Right lobe of liver (tissue), 6 donors: ENCODE results near the gene C1orf116. TPM values are rescaled to one million over a fixed set of nuclear protein-coding genes. Genes with fewer than 3 reads are reported as not detected.

ENCODE experiments used
- ATAC-seq, 4 donors: fragments of 200-7000 bp; cut with Tn5 transposase; one replicate each; pipeline ENCODE4 v1.9.1; 2020; ENCODE audit warnings: mild to moderate bottlenecking in 4 of 4, moderate library complexity in 4 of 4
- DNase-seq, 3 donors: peaks; one replicate each; pipeline ENCODE4 v3.0.0-alpha.2; 2020
- H3K27ac ChIP-seq, 3 donors: fragments of 200-600 bp; one replicate each; pipeline ENCODE4 v1.8.0; 2022
- H3K27me3 ChIP-seq, 2 donors: fragments of 200-600 bp; one replicate each; pipeline ENCODE4 v1.8.0; 2022
- H3K36me3 ChIP-seq, 4 donors: fragments of 200-600 bp; sonication (generic) in 1 of 4; one replicate each; pipeline versions ENCODE4 v1.5.1 to v1.8.0; 2017 to 2022; ENCODE audit warnings: control low read depth in 1 of 4
- H3K4me1 ChIP-seq, 4 donors: fragments of 200-600 bp; sonication (generic) in 1 of 4; one replicate each; pipeline versions ENCODE4 v1.5.1 to v1.8.0; 2017 to 2022; ENCODE audit warnings: control low read depth in 1 of 4
- H3K4me3 ChIP-seq, 3 donors: fragments of 200-600 bp; one replicate each; pipeline ENCODE4 v1.8.0; 2022
- H3K9me3 ChIP-seq, 4 donors: fragments of 200-600 bp; sonication (generic) in 1 of 4; one replicate each; pipeline versions ENCODE4 v1.5.1 to v1.8.0; 2017 to 2022; ENCODE audit warnings: control low read depth in 1 of 4
- CTCF ChIP-seq, 4 donors: fragments of 200-600 bp in 3 of 4; fragments of 450-650 bp in 1 of 4; IDR thresholded peaks; one replicate each; pipeline versions ENCODE4 v1.5.1 to v1.8.0; 2016 to 2022; ENCODE audit warnings: antibody characterized with exemption in 4 of 4, mild to moderate bottlenecking in 2 of 4
- POLR2A ChIP-seq: fragments of 450-650 bp; IDR thresholded peaks from one replicate; pipeline ENCODE4 v1.6.1; 2017; ENCODE audit warnings: antibody characterized with exemption, mild to moderate bottlenecking
- WGBS: methylation state at CpG from one replicate; pipeline ENCODE4 v1.1.6; 2018; ENCODE audit warnings: low coverage, low lambda C conversion rate; ENCODE audit not compliant: insufficient coverage; ENCODE audit errors: missing lambda C conversion rate; 5-methylcytosine and 5-hydroxymethylcytosine counted together
- intact Hi-C, 2 donors: fragments of 100-400 bp; cut with DNase I; formaldehyde crosslinking; loops; one replicate each; pipeline versions ENCODE4 v1.11.2 to v1.14.1; 2022
- total RNA-seq, 6 experiments: library from RNA; depleted of rRNA in 2 of 6; stranded (reverse); fragments of >200 nt in 2 of 6; fragmentation: NEBNext Ultra II Directional in 3 of 6; extraction: Animal tissue kit (Norgen Biotek cat#: 25700) in 3 of 6; gene quantifications; one replicate each; pipeline versions ENCODE4 v1.1.0 to v1.2.4, GENCODE V29; 2016 to 2023
- donor health status: DM: no; HTN: yes; CAD: no.
- donor health status: DM: no; HTN: no; CAD: no.
- donor health status: DM: no; HTN: no; CAD: no.
- donor health status: DM: no; HTN: yes; CAD: no.
- donor health status: DM: no; HTN: yes; CAD: no.

Gene C1orf116
- total RNA-seq, 6 experiments from 2014 or later: 0.27 to 0.68 (median 0.37) TPM

DNA sequence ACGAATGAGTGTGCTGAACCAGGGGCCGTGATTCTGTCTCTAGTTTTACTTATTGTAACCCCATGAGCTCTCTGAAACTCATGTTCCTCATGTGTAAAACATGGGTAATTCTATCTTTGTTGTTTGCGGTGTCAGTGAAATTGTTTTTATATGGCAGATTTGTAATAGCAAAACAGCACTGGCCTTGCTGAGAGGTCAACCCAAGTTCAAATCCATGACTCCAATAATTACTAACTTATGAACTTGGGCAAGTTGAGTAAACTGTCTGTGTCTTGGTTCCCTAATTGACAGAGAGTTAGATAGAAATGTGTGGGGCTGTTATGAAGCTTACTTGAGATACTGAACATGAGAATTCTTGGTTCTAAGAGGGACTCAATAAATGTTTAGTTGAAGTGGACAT, 17.8 kb downstream of the C1orf116 start:
- DNase-seq (no peak), ATAC-seq (no peak)
- no peak overlapping the region for H3K27ac ChIP-seq
- TF ChIP-seq CTCF (IDR thresholded peaks at IDR 0.05) (no peak), POLR2A (no peak)
- no peaks in the 10 kb centered on the region for H3K9me3 ChIP-seq
- 84% methylated on average over 3 of the region's 3 CpGs for WGBS
- H3K36me3 ChIP-seq: no peaks in the 10 kb centered on the region
- H3K4me3 ChIP-seq: no peak overlapping the region
- intact Hi-C loops: no loop called here
- H3K27me3 ChIP-seq: no peaks in the 10 kb centered on the region
- no peaks in the 10 kb centered on the region for H3K4me1 ChIP-seq

DNA sequence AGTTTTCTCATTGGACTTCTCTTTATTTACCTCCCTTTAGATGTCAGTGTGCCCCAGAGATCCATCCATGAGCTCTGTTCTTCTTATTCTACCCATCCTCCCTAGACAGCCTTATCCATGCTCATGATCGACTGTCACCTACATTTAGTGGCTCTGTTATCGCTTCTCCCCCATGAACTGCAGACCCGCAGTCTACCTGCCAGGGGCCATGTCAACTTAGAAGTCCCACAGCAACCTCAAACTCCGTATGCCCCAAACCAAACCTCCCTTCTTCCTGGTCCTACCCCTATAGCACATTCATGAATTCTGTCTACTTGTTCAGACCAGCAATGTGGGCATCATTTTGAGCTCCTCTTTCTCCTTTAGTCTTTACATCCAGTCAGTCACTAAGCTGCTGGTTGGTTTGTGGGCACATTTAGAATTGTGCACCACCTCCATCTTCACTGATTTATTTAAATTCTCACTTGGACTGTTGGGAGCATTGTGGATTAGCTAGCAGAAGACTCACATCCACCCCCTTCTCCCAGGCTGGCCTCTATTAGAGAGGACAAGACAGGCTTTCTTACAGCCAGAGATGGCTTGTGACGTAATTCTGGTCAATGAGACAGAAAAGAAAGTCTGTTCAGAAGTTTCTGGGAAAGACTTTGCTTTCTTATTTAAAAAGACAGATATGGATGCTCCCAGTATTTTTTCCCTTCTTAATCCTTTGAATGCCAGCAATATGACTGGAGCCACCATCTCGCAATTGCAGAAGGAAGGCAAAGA, 19.1 kb downstream of the C1orf116 start:
- Histone ChIP-seq H3K36me3 (no peaks in the 10 kb centered on the region), H3K27me3 (no peaks in the 10 kb centered on the region), H3K4me1 (no peaks in the 10 kb centered on the region), H3K4me3 (no peak overlapping the region), H3K27ac (no peak overlapping the region), H3K9me3 (no peaks in the 10 kb centered on the region)
- DNase-seq: no peak
- WGBS: 93% methylated on average over 6 of the region's 6 CpGs
- no peak for ATAC-seq
- intact Hi-C loops: no loop called here
- no peak for TF ChIP-seq CTCF (IDR thresholded peaks at IDR 0.05)
- TF ChIP-seq POLR2A: no peak

GRCh38 chr1:207010726-207011125, 21.8 kb downstream of the C1orf116 start:
- TF ChIP-seq CTCF (IDR thresholded peaks at IDR 0.05): no peak
- TF ChIP-seq POLR2A: no peak
- no peaks in the 10 kb centered on the region for H3K9me3 ChIP-seq
- no peak for ATAC-seq
- H3K4me3 ChIP-seq: no peak overlapping the region
- DNase-seq: no peak
- H3K36me3 ChIP-seq: no peaks in the 10 kb centered on the region
- peaks cover 0 to 6% (median 2%) of the 10 kb centered on the region in 4 donors for H3K4me1 ChIP-seq
- 100% methylated on average over 2 of the region's 2 CpGs for WGBS
- H3K27ac ChIP-seq: no peak overlapping the region
- intact Hi-C loops: no loop called here
- no peaks in the 10 kb centered on the region for H3K27me3 ChIP-seq

DNA sequence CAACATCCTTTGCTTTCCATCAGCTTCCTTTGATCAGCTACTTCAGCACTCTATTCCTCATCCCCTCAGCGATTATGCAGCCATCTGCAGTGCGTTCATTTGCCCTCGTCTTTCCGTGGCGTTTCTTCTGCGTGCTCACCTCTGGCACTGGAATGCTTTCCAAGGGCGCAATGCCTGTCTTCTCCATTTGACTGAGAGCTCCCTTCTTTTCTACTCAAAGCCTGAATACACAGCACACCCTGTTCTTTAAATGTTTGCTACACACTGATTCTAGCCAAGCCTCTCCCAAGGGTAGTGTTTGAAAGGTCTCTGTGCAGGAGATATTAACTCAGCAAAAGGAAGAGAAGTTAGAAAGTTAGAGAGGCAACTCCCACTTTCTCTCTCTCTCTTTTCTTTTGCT, 22.6 kb downstream of the C1orf116 start:
- 73% methylated on average over 7 of the region's 7 CpGs for WGBS
- H3K4me1 ChIP-seq: peaks cover 0 to 12% (median 5%) of the 10 kb centered on the region in 4 donors

More for the DNA sequence above, 22.6 kb downstream of the C1orf116 start:
- no peak overlapping the region for H3K27ac ChIP-seq
- H3K9me3 ChIP-seq: no peaks in the 10 kb centered on the region
- ATAC-seq: no peak
- no peak overlapping the region for H3K4me3 ChIP-seq
- no peaks in the 10 kb centered on the region for H3K27me3 ChIP-seq
- intact Hi-C loops: no loop called here
- no peaks in the 10 kb centered on the region for H3K36me3 ChIP-seq
- no peak for DNase-seq
- TF ChIP-seq CTCF (IDR thresholded peaks at IDR 0.05) (no peak), POLR2A (no peak)
